OCI-LY3 (cell line): Measurements from ENCODE around the gene ZNF467.

Source experiments
- EZH2phosphoT487 ChIP-seq: fragments of 200-600 bp; shearing (Covaris generic); IDR thresholded peaks from 2 replicates; pipeline ENCODE4 v1.6.1; 2018; ENCODE audit warnings: antibody characterized with exemption, mixed run types, low read depth
- TF ChIP-seq, protein P1 (sequence below): fragments of 200-600, 300-600 bp; sonication (generic); IDR thresholded peaks from 2 replicates; pipeline ENCODE4 v1.5.1; 2014; ENCODE audit warnings: antibody characterized with exemption, low read length, low read depth

DNA sequence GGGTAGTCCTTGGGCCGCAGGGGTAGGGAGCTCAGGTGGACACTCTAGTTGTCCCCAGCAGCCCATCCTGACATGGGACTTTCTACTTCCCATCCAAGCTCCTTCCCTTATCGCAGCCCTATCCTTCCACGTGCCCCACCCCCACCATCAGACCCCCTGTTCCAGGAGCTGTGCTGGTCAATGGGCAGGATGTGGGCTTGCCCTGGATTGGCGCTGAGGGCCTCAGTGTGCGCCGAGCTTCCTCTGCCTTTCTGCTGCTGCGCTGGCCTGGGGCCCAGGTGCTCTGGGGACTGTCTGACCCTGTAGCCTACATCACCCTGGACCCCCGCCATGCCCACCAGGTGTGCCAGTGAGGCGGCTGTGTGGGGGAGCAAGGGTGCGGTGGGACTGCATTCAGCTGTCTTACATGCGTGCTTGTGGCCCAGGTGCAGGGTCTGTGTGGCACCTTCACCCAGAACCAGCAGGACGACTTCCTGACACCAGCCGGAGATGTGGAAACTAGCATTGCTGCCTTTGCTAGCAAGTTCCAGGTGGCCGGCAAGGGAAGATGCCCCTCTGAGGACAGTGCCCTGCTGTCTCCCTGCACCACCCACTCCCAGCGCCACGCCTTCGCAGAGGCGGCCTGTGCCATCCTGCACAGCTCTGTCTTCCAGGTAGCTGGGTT is 9.4 kb upstream of the ZNF467 start:
- TF ChIP-seq, protein P1, sequence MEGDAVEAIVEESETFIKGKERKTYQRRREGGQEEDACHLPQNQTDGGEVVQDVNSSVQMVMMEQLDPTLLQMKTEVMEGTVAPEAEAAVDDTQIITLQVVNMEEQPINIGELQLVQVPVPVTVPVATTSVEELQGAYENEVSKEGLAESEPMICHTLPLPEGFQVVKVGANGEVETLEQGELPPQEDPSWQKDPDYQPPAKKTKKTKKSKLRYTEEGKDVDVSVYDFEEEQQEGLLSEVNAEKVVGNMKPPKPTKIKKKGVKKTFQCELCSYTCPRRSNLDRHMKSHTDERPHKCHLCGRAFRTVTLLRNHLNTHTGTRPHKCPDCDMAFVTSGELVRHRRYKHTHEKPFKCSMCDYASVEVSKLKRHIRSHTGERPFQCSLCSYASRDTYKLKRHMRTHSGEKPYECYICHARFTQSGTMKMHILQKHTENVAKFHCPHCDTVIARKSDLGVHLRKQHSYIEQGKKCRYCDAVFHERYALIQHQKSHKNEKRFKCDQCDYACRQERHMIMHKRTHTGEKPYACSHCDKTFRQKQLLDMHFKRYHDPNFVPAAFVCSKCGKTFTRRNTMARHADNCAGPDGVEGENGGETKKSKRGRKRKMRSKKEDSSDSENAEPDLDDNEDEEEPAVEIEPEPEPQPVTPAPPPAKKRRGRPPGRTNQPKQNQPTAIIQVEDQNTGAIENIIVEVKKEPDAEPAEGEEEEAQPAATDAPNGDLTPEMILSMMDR = no peak
- no peak for TF ChIP-seq EZH2phosphoT487
